Measurements from ENCODE around the gene SULT4A1.

SULT4A1 gene

DNA sequence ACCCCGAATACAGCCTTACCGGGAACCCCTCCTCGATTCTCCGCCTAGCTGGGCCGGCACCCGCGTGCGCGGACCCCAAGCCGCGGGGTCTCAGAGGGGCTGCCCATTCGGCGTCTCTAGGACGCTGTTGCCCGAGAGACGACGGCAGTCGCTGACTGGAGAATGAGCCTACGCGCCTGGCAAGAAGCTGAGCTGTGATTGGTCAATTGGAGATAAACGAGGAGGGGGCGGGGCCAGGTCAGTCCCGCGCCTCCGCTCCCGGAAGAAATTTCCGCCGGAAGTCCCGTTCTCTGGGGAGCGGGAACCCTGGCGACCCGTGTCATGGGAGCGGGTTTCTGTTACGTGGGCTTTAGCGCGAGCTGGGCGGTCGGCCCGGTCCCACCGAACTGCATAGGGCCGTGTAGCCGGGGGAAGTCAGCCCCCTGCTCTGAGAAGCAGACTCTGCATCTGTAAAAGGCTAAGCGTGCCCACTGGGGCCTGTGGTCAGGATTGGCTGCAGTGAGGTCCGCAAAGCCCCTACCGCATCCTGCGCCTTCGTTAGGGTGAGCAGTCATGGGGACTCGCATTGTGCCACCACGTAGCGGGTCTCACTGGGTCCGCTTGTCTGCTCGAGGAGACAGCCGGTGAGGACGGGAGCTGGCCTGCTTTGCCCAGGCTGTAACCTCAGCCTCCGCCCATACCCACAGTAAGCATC lies 50.0 kb downstream of the SULT4A1 start, which contains the start of gene EFCAB6:
Gene EFCAB6 (minus strand): TSS at position 157 of the 694 bp plus-strand sequence. CDS start 29,987 bp downstream, outside the sequence.
- TF ChIP-seq CTCF (IDR thresholded peaks at IDR 0.05; ENCODE audit: low read depth, low read length) = no peak
- peak within 1 kb of the TSS; percentile 76 for H3K4me3 ChIP-seq (ENCODE audit: low read depth, low read length)

DNA sequence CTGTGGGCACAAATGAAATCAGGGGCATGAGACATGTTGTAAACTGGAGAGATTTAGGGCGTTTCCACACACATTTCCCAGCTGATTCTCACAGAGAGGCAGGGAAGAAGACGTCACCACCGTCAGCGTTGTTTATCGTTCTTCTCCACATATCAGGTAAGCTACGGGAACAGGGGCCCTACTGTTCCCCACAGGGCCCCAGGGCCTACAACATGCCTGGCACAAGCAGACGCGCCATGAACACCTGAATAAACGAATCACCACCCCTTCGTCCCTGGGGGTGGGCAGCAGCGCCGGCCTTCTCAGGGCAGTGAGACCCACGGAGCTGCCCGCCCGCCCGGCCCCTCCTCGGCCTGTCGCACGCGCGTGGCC lies 50.5 kb downstream of the SULT4A1 start:
- H3K4me3 ChIP-seq (ENCODE audit: low read depth, low read length) = peak overlapping the region; percentile 76
- TF ChIP-seq CTCF (IDR thresholded peaks at IDR 0.05; ENCODE audit: low read depth, low read length) = no peak

- TF ChIP-seq CTCF (IDR thresholded peaks at IDR 0.05; ENCODE audit: low read depth, low read length) = no peak
- no peak overlapping the region for H3K4me3 ChIP-seq (ENCODE audit: low read depth, low read length)
Observed at GRCh38 chr22:43802897-43803495, 59.3 kb downstream of the SULT4A1 start.

GRCh38 chr22:43800970-43801369 lies 61.3 kb downstream of the SULT4A1 start:
- TF ChIP-seq CTCF (IDR thresholded peaks at IDR 0.05; ENCODE audit: low read depth, low read length) = no peak
- H3K4me3 ChIP-seq (ENCODE audit: low read depth, low read length) = no peak overlapping the region

DNA sequence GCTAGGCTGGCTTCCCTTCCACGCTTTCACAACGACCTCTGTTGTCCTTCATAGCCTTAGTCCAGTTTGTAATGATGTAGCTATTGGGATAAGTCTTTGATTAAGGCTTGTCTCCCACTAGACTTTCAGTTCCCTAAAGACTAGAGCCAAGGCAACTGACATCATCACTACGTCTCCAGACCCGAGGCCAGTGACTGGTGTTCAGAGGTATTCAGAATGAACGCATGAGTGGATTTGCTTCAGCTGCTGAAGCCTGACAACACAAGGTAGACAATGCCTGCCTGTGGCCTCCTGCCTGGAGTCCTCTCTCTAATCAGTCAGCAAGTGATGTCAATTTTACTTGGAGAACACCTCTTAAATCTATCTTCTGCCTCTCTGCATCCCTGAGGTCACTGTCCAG lies 63.8 kb downstream of the SULT4A1 start:
- H3K4me3 ChIP-seq (ENCODE audit: low read depth, low read length) = no peak overlapping the region
- no peak for TF ChIP-seq CTCF (IDR thresholded peaks at IDR 0.05; ENCODE audit: low read depth, low read length)

GRCh38 chr22:43796567-43796966 lies 65.7 kb downstream of the SULT4A1 start:
- 0 out of 2 replicates have a peak, but pooled peaks have one; percentile 15 for TF ChIP-seq CTCF (IDR thresholded peaks at IDR 0.05; ENCODE audit: low read depth, low read length)
- H3K4me3 ChIP-seq (ENCODE audit: low read depth, low read length) = no peak overlapping the region

DNA sequence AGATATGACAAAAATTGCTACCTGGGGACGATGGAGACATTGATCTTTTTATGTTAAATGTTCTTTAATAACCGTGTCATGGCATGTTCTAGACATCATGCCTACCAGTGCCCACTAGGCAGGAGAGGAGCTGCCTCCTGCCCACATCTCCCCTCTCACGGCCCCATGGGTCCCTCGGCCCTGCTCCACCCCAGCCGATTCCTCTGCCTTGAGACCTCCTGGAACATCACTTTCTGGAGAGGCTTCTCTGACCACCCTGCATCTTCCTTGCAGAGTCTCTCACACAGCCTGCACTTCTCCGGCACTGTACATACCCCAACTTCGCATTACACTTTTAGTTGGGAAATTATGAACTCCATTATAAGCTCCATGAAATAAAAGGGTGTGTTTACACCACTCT lies 67.0 kb downstream of the SULT4A1 start:
- no peak for TF ChIP-seq CTCF (IDR thresholded peaks at IDR 0.05; ENCODE audit: low read depth, low read length)
- H3K4me3 ChIP-seq (ENCODE audit: low read depth, low read length) = no peak overlapping the region
